Common myeloid progenitor, CD34-positive (primary cell): ENCODE measurements around the gene FAM47E.
"Not testable (repeated sequence)": the region's sequence is repeated elsewhere in the genome, so short reads cannot be mapped to it uniquely, and the experiment has no call there.

Experiments used
- CTCF ChIA-PET: fragments of 350-600 bp; sonication (Branson Sonifier 250); formaldehyde crosslinking; loops from one replicate; lab custom pipeline; 2021; ENCODE audit warnings: antibody characterized with exemption; lab: Charles Lee
- POLR2A ChIA-PET: fragments of 350-600 bp; sonication (Branson Sonifier 250); formaldehyde crosslinking; loops from one replicate; lab custom pipeline; 2021; ENCODE audit warnings: antibody characterized with exemption; lab: Charles Lee
- DNase-seq, 3 donors: peaks; one replicate each; pipeline versions ENCODE4 v3.0.0 to v3.0.0-alpha.2; 2013
- H3K27ac ChIP-seq, 2 experiments: 1 replicate in 1 of 2; 2 replicates in 1 of 2; pipeline ENCODE4 v1.7.0; 2013; ENCODE audit warnings: inconsistent platforms in 2 of 2, low read length in 2 of 2, mild to moderate bottlenecking in 2 of 2, low read depth in 1 of 2, moderate library complexity in 1 of 2; ENCODE audit not compliant: severe bottlenecking in 2 of 2, insufficient read depth in 1 of 2, poor library complexity in 1 of 2
- H3K27me3 ChIP-seq, 5 experiments: replicated peaks in 2 of 5; 1 replicate in 3 of 5; 2 replicates in 2 of 5; pipeline versions ENCODE4 v1.6.1 to v1.7.0; 2013; ENCODE audit warnings: low read length in 4 of 5, mild to moderate bottlenecking in 2 of 5, moderate library complexity in 2 of 5, inconsistent platforms in 1 of 5; ENCODE audit not compliant: insufficient read depth in 5 of 5, control insufficient read depth in 4 of 5
- H3K36me3 ChIP-seq, 4 experiments: 1 replicate in 2 of 4; 2 replicates in 2 of 4; pipeline versions ENCODE4 v1.6.1 to v1.7.0; 2013; ENCODE audit warnings: low read length in 3 of 4, control low read depth in 1 of 4, mild to moderate bottlenecking in 1 of 4; ENCODE audit not compliant: control insufficient read depth in 4 of 4, insufficient read depth in 4 of 4
- H3K4me1 ChIP-seq, 4 experiments: 1 replicate in 3 of 4; 2 replicates in 1 of 4; pipeline versions ENCODE4 v1.6.1 to v1.7.1; 2013; ENCODE audit warnings: low read length in 3 of 4, mild to moderate bottlenecking in 3 of 4, control low read depth in 1 of 4, inconsistent platforms in 1 of 4, moderate library complexity in 1 of 4; ENCODE audit not compliant: control insufficient read depth in 4 of 4, insufficient read depth in 4 of 4; ENCODE audit errors: control extremely low read depth in 1 of 4
- H3K4me3 ChIP-seq, 7 experiments: 1 replicate in 4 of 7; 2 replicates in 3 of 7; pipeline versions ENCODE4 v1.5.1 to v1.7.0; 2013; ENCODE audit warnings: mild to moderate bottlenecking in 7 of 7, low read length in 6 of 7, moderate library complexity in 6 of 7, inconsistent platforms in 2 of 7, low read depth in 2 of 7, control low read depth in 1 of 7; ENCODE audit not compliant: insufficient read depth in 4 of 7, control insufficient read depth in 1 of 7; ENCODE audit errors: extremely low read depth in 1 of 7
- H3K9me3 ChIP-seq, 5 experiments: 1 replicate in 4 of 5; 2 replicates in 1 of 5; pipeline versions ENCODE4 v1.6.1 to v1.7.1; 2013; ENCODE audit warnings: low read length in 4 of 5, mild to moderate bottlenecking in 2 of 5, inconsistent platforms in 1 of 5, low read depth in 1 of 5, moderate library complexity in 1 of 5; ENCODE audit not compliant: control insufficient read depth in 4 of 5, insufficient read depth in 2 of 5; ENCODE audit errors: control extremely low read depth in 1 of 5
- WGBS: methylation state at CpG from one replicate; pipeline ENCODE4 v1.1.5; 2013; ENCODE audit not compliant: insufficient coverage; 5-methylcytosine and 5-hydroxymethylcytosine counted together

FAM47E gene

GRCh38 chr4:76235407-76235806, 16.1 kb upstream of the FAM47E start:
- CTCF ChIA-PET: interaction anchor here (1.2 kb wide), 2 partner anchors 27 to 143 kb away, joined by 3 read pairs; no protein-coding TSS in a partner anchor
- POLR2A ChIA-PET: no interaction called here
- Histone ChIP-seq H3K36me3 (no peaks in the 10 kb centered on the region), H3K27me3 (no peaks in the 10 kb centered on the region), H3K4me1 (no peaks in the 10 kb centered on the region), H3K9me3 (peaks cover 0 to 15% (median 2%) of the 10 kb centered on the region in 5 experiments), H3K4me3 (no peak overlapping the region), H3K27ac (no peak overlapping the region)
- WGBS: no CpG with 5 or more reads among the region's 2 CpGs
- no peak for DNase-seq

GRCh38 chr4:76235915-76236314, 15.6 kb upstream of the FAM47E start:
- no peak overlapping the region for H3K4me3 ChIP-seq
- H3K9me3 ChIP-seq: peaks cover 0 to 19% (median 2%) of the 10 kb centered on the region in 5 experiments
- no peaks in the 10 kb centered on the region for H3K36me3 ChIP-seq
- H3K4me1 ChIP-seq: no peaks in the 10 kb centered on the region
- no peak for DNase-seq
- WGBS: 91% methylated on average over 1 of the region's 1 CpG
- ChIA-PET CTCF (interaction anchor here (1.2 kb wide), 1 partner anchor 142 kb away, joined by 3 read pairs; no protein-coding TSS in a partner anchor), POLR2A (no interaction called here)
- H3K27me3 ChIP-seq: no peaks in the 10 kb centered on the region
- no peak overlapping the region for H3K27ac ChIP-seq

GRCh38 chr4:76238236-76238635, 13.3 kb upstream of the FAM47E start:
- 90% methylated on average over 3 of the region's 4 CpGs for WGBS
- Histone ChIP-seq H3K27me3 (no peaks in the 10 kb centered on the region), H3K4me1 (peaks cover 0 to 2% (median 0%) of the 10 kb centered on the region in 4 experiments), H3K9me3 (peaks cover 0 to 22% (median 2%) of the 10 kb centered on the region in 5 experiments), H3K36me3 (no peaks in the 10 kb centered on the region), H3K27ac (no peak overlapping the region), H3K4me3 (no peak overlapping the region)
- DNase-seq: no peak
- ChIA-PET CTCF (no interaction called here), POLR2A (no interaction called here)

- ChIA-PET POLR2A (no interaction called here), CTCF (no interaction called here)
- Histone ChIP-seq H3K9me3 (peaks cover 0 to 22% (median 2%) of the 10 kb centered on the region in 5 experiments), H3K27ac (no peak overlapping the region), H3K36me3 (no peaks in the 10 kb centered on the region), H3K27me3 (no peaks in the 10 kb centered on the region), H3K4me1 (peaks cover 0 to 2% (median 0%) of the 10 kb centered on the region in 4 experiments), H3K4me3 (no peak overlapping the region)
- DNase-seq: no peak
These were observed 12.8 kb upstream of the FAM47E start for GRCh38 chr4:76238701-76239100.

- CTCF ChIA-PET: interaction anchor here (0.7 to 1.5 kb wide), 4 partner anchors 15 to 91 kb away, joined by 3 to 4 read pairs (median 3); no protein-coding TSS in a partner anchor
These were observed 11.3 kb upstream of the FAM47E start for GRCh38 chr4:76240236-76240635.

GRCh38 chr4:76243877-76244276, 7.6 kb upstream of the FAM47E start:
- POLR2A ChIA-PET, DNase-seq, H3K27me3 ChIP-seq, CTCF ChIA-PET, H3K4me1 ChIP-seq, H3K4me3 ChIP-seq, H3K36me3 ChIP-seq, H3K27ac ChIP-seq: not testable (repeated sequence)
- no CpG with 5 or more reads among the region's 2 CpGs for whole genome bisulfite sequencing
- peaks cover 0 to 20% (median 2%) of the 10 kb centered on the region in 5 experiments for H3K9me3 ChIP-seq

More at GRCh38 chr4:76240236-76240635, 11.3 kb upstream of the FAM47E start:
- peaks cover 0 to 22% (median 2%) of the 10 kb centered on the region in 5 experiments for H3K9me3 ChIP-seq
- no peaks in the 10 kb centered on the region for H3K36me3 ChIP-seq
- H3K4me1 ChIP-seq: peaks cover 0 to 2% (median 0%) of the 10 kb centered on the region in 4 experiments
- no peak overlapping the region for H3K4me3 ChIP-seq
- WGBS: 91% methylated on average over 1 of the region's 2 CpGs
- no peaks in the 10 kb centered on the region for H3K27me3 ChIP-seq
- POLR2A ChIA-PET: no interaction called here
- no peak overlapping the region for H3K27ac ChIP-seq
- DNase-seq: no peak

GRCh38 chr4:76246025-76246424, 5.5 kb upstream of the FAM47E start:
- Histone ChIP-seq H3K27me3 (peaks cover 0 to 14% (median 3%) of the 10 kb centered on the region in 5 experiments), H3K27ac (no peak overlapping the region), H3K9me3 (peaks cover 0 to 2% (median 0%) of the 10 kb centered on the region in 5 experiments), H3K4me3 (no peak overlapping the region), H3K36me3 (no peaks in the 10 kb centered on the region), H3K4me1 (peaks cover 0 to 4% (median 3%) of the 10 kb centered on the region in 4 experiments)
- CTCF ChIA-PET: interaction anchor here (1.4 kb wide), 2 partner anchors 48 to 132 kb away, joined by 3 to 7 read pairs; no protein-coding TSS in a partner anchor
- POLR2A ChIA-PET: no interaction called here
- no peak for DNase-seq
- WGBS: no CpG with 5 or more reads among the region's 1 CpG
